ENCODE measurements around the gene DPH7. TPM values are rescaled to one million over a fixed set of nuclear protein-coding genes. Genes with fewer than 3 reads are reported as not detected.
A peak's percentile ranks its signal among the peaks of the same experiment; 100 is the strongest.

Gene DPH7
- total RNA-seq, 4 donors from 2014 or later: 40.8 to 61.5 (median 42.4) TPM

GRCh38 chr9:137612741-137613142 is 34.0 kb upstream of the DPH7 start:
- no peak overlapping the region for H3K4me3 ChIP-seq
- WGBS, 2 donors: 60% methylated on average over 8 of the region's 8 CpGs; no CpG with 5 or more reads in 1 of the 2 donors
- H3K4me1 ChIP-seq: peaks cover 0 to 54% (median 20%) of the 10 kb centered on the region in 4 donors
- no peak for DNase-seq (ENCODE audit: low spot score in 2 of 2)
- TF ChIP-seq CTCF (IDR thresholded peaks at IDR 0.05): no peak
- TF ChIP-seq POLR2A (IDR thresholded peaks at IDR 0.05): no peak
- no peak for TF ChIP-seq EP300 (IDR thresholded peaks at IDR 0.05)
- H3K27me3 ChIP-seq: no peaks in the 10 kb centered on the region
- no peaks in the 10 kb centered on the region for H3K9me3 ChIP-seq
- peak overlapping the region in 3 of 4 donors; percentile 46 to 70 (median 55) for H3K27ac ChIP-seq
- peaks cover 0 to 41% (median 12%) of the 10 kb centered on the region in 3 donors for H3K36me3 ChIP-seq

GRCh38 chr9:137611623-137612609 is 33.2 kb upstream of the DPH7 start:
- H3K4me1 ChIP-seq: peaks cover 0 to 54% (median 19%) of the 10 kb centered on the region in 4 donors
- WGBS, 2 donors: 44 to 49% methylated on average over 17 to 21 of the region's 21 CpGs
- H3K27ac ChIP-seq: peak overlapping the region in 3 of 4 donors; percentile 46 to 70 (median 55)
- H3K9me3 ChIP-seq: no peaks in the 10 kb centered on the region
- no peaks in the 10 kb centered on the region for H3K27me3 ChIP-seq
- TF ChIP-seq POLR2A (IDR thresholded peaks at IDR 0.05) (no peak), EP300 (IDR thresholded peaks at IDR 0.05) (peak in 1 of 2 donors; percentile 17)
- H3K4me3 ChIP-seq: no peak overlapping the region
- DNase-seq (ENCODE audit: low spot score in 2 of 2): no peak
- H3K36me3 ChIP-seq: peaks cover 0 to 40% (median 12%) of the 10 kb centered on the region in 3 donors

DNA sequence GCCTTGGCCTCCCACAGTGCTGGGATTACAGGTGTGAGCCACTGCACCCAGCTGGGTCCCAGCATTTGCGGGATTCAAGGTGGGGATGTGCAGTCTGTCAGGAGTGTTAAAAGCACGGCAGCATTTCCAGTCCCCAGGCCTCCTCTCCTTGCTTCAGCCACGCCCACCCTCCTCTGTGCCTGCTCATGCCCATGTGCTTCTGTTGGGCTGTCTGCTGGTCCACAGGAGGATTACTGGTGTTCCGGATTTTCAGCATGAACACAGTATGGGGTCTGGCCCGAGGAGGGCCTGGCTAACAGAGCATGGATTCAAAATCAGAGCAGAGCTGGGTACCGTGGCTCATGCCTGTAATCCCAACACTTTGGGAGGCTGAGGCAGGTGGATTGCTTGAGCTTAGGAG is 32.2 kb upstream of the DPH7 start:
- H3K27ac ChIP-seq: peak overlapping the region in 1 of 4 donors; percentile 70
- no peak overlapping the region for H3K4me3 ChIP-seq
- 72 to 81% methylated on average over 6 of the region's 6 CpGs for WGBS, 2 donors
- TF ChIP-seq CTCF (IDR thresholded peaks at IDR 0.05) (no peak), POLR2A (IDR thresholded peaks at IDR 0.05) (no peak), EP300 (IDR thresholded peaks at IDR 0.05) (no peak)
- H3K27me3 ChIP-seq: no peaks in the 10 kb centered on the region
- H3K4me1 ChIP-seq: peaks cover 0 to 56% (median 27%) of the 10 kb centered on the region in 4 donors
- peaks cover 0 to 31% (median 12%) of the 10 kb centered on the region in 3 donors for H3K36me3 ChIP-seq
- DNase-seq (ENCODE audit: low spot score in 2 of 2): no peak
- no peaks in the 10 kb centered on the region for H3K9me3 ChIP-seq

DNA sequence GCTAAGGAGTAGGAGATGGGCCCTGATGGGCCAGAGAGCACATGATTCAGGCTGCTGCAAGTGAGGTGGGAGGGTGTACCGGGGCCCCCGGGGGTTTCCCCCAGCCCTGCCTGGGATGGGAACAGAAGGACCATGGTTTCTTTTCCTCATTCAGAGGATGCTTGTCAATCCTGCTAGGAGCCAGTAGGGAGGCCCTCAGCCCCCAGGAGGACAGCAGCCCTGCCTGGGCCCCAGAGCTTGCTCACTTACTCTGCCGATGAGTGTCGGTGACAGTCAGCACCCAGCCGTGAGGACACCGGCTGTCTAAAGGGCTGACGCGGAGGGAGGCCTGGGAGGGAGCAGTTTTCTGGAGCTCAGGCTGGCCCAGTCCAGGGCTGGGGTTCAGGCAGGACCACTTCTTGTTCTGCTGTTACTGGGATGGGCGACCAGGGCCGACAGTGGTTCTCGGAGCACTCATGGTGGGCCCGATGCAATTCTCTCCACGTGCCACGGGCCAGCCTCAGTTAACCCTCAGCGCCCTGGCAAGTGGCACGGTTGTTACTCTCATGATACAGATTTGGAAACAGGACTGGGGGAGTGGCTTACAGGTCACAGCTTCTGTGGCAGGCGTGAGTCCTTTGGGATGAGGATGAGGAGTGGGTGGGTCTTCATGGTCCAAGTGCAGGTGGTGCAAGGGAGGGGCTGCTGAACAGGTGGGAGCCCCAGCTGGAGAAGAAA is 28.6 kb upstream of the DPH7 start:
- WGBS, 2 donors: 29 to 43% methylated on average over 13 to 17 of the region's 17 CpGs
- DNase-seq (ENCODE audit: low spot score in 2 of 2): no peak
- Histone ChIP-seq H3K27me3 (no peaks in the 10 kb centered on the region), H3K4me3 (peak overlapping the region in 2 of 4 donors; percentile 8 to 77), H3K27ac (no peak overlapping the region), H3K36me3 (no peaks in the 10 kb centered on the region), H3K9me3 (no peaks in the 10 kb centered on the region), H3K4me1 (peaks cover 0 to 60% (median 28%) of the 10 kb centered on the region in 4 donors)
- TF ChIP-seq POLR2A (IDR thresholded peaks at IDR 0.05): no peak
- TF ChIP-seq CTCF (IDR thresholded peaks at IDR 0.05): no peak
- no peak for TF ChIP-seq EP300 (IDR thresholded peaks at IDR 0.05)

GRCh38 chr9:137606734-137607138 is 28.0 kb upstream of the DPH7 start:
- DNase-seq (ENCODE audit: low spot score in 2 of 2): no peak
- Histone ChIP-seq H3K4me1 (peaks cover 0 to 55% (median 22%) of the 10 kb centered on the region in 4 donors), H3K27me3 (no peaks in the 10 kb centered on the region), H3K4me3 (peak overlapping the region in 3 of 4 donors; percentile 30 to 77 (median 56)), H3K9me3 (no peaks in the 10 kb centered on the region), H3K36me3 (no peaks in the 10 kb centered on the region), H3K27ac (peak overlapping the region in 2 of 4 donors; percentile 89 to 93)
- WGBS, 2 donors: 21 to 26% methylated on average over 11 to 13 of the region's 13 CpGs
- TF ChIP-seq POLR2A (IDR thresholded peaks at IDR 0.05) (no peak), EP300 (IDR thresholded peaks at IDR 0.05) (no peak), CTCF (IDR thresholded peaks at IDR 0.05) (no peak)

Measured in tibial nerve (tissue), 4 donors.